ENCODE results near the gene PRRT1B.

DNA sequence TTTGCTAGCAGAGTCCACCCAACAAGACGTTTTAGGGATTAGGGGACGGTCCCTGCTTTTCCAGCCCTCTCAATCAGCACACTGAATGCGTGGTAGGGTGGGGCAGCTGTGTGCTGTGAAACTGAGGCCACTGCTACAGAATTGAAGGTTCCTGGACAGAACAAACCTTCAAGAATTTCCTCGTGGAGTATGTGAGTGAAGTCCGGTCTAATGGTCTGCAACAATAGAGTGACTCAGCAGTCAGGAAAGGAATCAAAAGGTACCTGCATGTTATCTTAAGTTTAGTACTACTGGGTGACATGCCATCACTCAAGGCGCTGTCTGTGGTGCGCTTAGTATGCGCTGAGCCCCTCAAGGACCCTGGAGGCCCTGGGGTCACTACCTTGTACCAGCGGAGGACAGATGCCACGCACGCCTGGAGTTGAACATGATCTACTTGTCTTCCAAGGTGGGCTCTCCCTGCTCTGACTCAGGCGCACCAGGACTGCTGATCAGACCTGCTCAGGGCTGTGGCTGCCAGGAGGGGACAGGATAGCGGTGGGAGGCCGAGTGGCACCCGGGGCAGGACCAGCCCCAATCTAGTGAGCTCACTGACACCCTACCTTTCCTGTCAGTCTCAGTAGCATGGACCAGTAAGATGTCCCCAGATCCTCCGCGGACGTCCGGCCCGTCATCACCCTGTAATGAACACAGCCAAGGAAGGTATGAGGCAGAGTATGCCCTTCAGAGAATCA, 50.5 kb downstream of the PRRT1B start:
- TF ChIP-seq CREB1 (CRISPR knock-in tag; IDR thresholded peaks at IDR 0.05; ENCODE audit: low read depth) (no peak), EZH2 (IDR thresholded peaks at IDR 0.05; ENCODE audit: low read depth, unreplicated experiment) (no peak), EZH2phosphoT487 (IDR thresholded peaks at IDR 0.05; ENCODE audit: unreplicated experiment) (no peak), POLR2AphosphoS5 (IDR thresholded peaks at IDR 0.05; ENCODE audit: low read depth) (no peak), NANOG (IDR thresholded peaks at IDR 0.05; ENCODE audit: borderline replicate concordance) (no peak), STAT1 (IDR thresholded peaks at IDR 0.05; ENCODE audit: unreplicated experiment) (no peak), JUNB (IDR thresholded peaks at IDR 0.05; ENCODE audit: unreplicated experiment) (no peak), ZNF114 (CRISPR knock-in tag; IDR thresholded peaks at IDR 0.05) (no peak), ZNF462 (CRISPR knock-in tag; IDR thresholded peaks at IDR 0.05) (no peak), ZNF331 (CRISPR knock-in tag; IDR thresholded peaks at IDR 0.05; ENCODE audit: low read depth) (no peak)
- TF ChIP-seq, protein P1, sequence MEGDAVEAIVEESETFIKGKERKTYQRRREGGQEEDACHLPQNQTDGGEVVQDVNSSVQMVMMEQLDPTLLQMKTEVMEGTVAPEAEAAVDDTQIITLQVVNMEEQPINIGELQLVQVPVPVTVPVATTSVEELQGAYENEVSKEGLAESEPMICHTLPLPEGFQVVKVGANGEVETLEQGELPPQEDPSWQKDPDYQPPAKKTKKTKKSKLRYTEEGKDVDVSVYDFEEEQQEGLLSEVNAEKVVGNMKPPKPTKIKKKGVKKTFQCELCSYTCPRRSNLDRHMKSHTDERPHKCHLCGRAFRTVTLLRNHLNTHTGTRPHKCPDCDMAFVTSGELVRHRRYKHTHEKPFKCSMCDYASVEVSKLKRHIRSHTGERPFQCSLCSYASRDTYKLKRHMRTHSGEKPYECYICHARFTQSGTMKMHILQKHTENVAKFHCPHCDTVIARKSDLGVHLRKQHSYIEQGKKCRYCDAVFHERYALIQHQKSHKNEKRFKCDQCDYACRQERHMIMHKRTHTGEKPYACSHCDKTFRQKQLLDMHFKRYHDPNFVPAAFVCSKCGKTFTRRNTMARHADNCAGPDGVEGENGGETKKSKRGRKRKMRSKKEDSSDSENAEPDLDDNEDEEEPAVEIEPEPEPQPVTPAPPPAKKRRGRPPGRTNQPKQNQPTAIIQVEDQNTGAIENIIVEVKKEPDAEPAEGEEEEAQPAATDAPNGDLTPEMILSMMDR (conservative IDR thresholded peaks at IDR 0.05; ENCODE audit: low read depth in 2 of 2) = no peak
- TF ChIP-seq, protein P2, sequence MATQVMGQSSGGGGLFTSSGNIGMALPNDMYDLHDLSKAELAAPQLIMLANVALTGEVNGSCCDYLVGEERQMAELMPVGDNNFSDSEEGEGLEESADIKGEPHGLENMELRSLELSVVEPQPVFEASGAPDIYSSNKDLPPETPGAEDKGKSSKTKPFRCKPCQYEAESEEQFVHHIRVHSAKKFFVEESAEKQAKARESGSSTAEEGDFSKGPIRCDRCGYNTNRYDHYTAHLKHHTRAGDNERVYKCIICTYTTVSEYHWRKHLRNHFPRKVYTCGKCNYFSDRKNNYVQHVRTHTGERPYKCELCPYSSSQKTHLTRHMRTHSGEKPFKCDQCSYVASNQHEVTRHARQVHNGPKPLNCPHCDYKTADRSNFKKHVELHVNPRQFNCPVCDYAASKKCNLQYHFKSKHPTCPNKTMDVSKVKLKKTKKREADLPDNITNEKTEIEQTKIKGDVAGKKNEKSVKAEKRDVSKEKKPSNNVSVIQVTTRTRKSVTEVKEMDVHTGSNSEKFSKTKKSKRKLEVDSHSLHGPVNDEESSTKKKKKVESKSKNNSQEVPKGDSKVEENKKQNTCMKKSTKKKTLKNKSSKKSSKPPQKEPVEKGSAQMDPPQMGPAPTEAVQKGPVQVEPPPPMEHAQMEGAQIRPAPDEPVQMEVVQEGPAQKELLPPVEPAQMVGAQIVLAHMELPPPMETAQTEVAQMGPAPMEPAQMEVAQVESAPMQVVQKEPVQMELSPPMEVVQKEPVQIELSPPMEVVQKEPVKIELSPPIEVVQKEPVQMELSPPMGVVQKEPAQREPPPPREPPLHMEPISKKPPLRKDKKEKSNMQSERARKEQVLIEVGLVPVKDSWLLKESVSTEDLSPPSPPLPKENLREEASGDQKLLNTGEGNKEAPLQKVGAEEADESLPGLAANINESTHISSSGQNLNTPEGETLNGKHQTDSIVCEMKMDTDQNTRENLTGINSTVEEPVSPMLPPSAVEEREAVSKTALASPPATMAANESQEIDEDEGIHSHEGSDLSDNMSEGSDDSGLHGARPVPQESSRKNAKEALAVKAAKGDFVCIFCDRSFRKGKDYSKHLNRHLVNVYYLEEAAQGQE (IDR thresholded peaks at IDR 0.05; ENCODE audit: unreplicated experiment) = no peak
- TF ChIP-seq, protein P3, sequence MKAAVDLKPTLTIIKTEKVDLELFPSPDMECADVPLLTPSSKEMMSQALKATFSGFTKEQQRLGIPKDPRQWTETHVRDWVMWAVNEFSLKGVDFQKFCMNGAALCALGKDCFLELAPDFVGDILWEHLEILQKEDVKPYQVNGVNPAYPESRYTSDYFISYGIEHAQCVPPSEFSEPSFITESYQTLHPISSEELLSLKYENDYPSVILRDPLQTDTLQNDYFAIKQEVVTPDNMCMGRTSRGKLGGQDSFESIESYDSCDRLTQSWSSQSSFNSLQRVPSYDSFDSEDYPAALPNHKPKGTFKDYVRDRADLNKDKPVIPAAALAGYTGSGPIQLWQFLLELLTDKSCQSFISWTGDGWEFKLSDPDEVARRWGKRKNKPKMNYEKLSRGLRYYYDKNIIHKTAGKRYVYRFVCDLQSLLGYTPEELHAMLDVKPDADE (IDR thresholded peaks at IDR 0.05) = no peak

All from GM23338 (cell line).